Activated CD8-positive, alpha-beta T cell treated with anti-CD3 and anti-CD28 coated beads, Interleukin-2, amount 10 ng/mL, durations not matched to agents 7 days and 5 days (primary cell): Measurements from ENCODE around the gene MYOF. TPM values are rescaled to one million over a fixed set of nuclear protein-coding genes. Genes with fewer than 3 reads are reported as not detected.
A peak's percentile ranks its signal among the peaks of the same experiment; 100 is the strongest.

Experiments used
- ATAC-seq: fragments of 150-1000 bp; cut with Tn5 transposase; one replicate; pipeline ENCODE4 v1.10.0; 2021; ENCODE audit warnings: moderate library complexity
- CTCF ChIA-PET: fragments of 350-600 bp; sonication (Branson Sonifier 250); formaldehyde crosslinking; loops from one replicate; lab custom pipeline; 2021; ENCODE audit warnings: antibody characterized with exemption; lab: Charles Lee
- POLR2A ChIA-PET: fragments of 350-600 bp; sonication (Branson Sonifier 250); formaldehyde crosslinking; loops from one replicate; lab custom pipeline; 2021; ENCODE audit warnings: antibody characterized with exemption; lab: Charles Lee
- DNase-seq: peaks from one replicate; pipeline ENCODE4 v3.0.0-alpha.2; 2020
- H3K27ac Mint-ChIP-seq: one replicate; pipeline ENCODE4 v1.8.0; 2021; ENCODE audit warnings: mild to moderate bottlenecking, mixed read lengths
- H3K27me3 Mint-ChIP-seq: one replicate; pipeline ENCODE4 v1.8.0; 2021; ENCODE audit warnings: low read depth, mixed read lengths
- H3K36me3 Mint-ChIP-seq: one replicate; pipeline ENCODE4 v1.8.0; 2021; ENCODE audit warnings: low read depth, mixed read lengths
- H3K4me1 Mint-ChIP-seq: one replicate; pipeline ENCODE4 v1.8.0; 2021; ENCODE audit warnings: low read depth, mixed read lengths
- H3K4me3 Mint-ChIP-seq: one replicate; pipeline ENCODE4 v1.8.0; 2021; ENCODE audit warnings: mild to moderate bottlenecking, mixed read lengths
- H3K9me3 Mint-ChIP-seq: one replicate; pipeline ENCODE4 v1.8.0; 2022; ENCODE audit warnings: mixed read lengths; ENCODE audit not compliant: insufficient read depth
- total RNA-seq, 2 experiments: library from RNA; stranded (reverse); gene quantifications; one replicate each; pipeline ENCODE4 v1.2.3, GENCODE V29; 2021

Gene MYOF, protein sequence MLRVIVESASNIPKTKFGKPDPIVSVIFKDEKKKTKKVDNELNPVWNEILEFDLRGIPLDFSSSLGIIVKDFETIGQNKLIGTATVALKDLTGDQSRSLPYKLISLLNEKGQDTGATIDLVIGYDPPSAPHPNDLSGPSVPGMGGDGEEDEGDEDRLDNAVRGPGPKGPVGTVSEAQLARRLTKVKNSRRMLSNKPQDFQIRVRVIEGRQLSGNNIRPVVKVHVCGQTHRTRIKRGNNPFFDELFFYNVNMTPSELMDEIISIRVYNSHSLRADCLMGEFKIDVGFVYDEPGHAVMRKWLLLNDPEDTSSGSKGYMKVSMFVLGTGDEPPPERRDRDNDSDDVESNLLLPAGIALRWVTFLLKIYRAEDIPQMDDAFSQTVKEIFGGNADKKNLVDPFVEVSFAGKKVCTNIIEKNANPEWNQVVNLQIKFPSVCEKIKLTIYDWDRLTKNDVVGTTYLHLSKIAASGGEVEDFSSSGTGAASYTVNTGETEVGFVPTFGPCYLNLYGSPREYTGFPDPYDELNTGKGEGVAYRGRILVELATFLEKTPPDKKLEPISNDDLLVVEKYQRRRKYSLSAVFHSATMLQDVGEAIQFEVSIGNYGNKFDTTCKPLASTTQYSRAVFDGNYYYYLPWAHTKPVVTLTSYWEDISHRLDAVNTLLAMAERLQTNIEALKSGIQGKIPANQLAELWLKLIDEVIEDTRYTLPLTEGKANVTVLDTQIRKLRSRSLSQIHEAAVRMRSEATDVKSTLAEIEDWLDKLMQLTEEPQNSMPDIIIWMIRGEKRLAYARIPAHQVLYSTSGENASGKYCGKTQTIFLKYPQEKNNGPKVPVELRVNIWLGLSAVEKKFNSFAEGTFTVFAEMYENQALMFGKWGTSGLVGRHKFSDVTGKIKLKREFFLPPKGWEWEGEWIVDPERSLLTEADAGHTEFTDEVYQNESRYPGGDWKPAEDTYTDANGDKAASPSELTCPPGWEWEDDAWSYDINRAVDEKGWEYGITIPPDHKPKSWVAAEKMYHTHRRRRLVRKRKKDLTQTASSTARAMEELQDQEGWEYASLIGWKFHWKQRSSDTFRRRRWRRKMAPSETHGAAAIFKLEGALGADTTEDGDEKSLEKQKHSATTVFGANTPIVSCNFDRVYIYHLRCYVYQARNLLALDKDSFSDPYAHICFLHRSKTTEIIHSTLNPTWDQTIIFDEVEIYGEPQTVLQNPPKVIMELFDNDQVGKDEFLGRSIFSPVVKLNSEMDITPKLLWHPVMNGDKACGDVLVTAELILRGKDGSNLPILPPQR (N-terminal part only)
- under 1 TPM; 0.37 to 0.39 TPM for total RNA-seq

DNA sequence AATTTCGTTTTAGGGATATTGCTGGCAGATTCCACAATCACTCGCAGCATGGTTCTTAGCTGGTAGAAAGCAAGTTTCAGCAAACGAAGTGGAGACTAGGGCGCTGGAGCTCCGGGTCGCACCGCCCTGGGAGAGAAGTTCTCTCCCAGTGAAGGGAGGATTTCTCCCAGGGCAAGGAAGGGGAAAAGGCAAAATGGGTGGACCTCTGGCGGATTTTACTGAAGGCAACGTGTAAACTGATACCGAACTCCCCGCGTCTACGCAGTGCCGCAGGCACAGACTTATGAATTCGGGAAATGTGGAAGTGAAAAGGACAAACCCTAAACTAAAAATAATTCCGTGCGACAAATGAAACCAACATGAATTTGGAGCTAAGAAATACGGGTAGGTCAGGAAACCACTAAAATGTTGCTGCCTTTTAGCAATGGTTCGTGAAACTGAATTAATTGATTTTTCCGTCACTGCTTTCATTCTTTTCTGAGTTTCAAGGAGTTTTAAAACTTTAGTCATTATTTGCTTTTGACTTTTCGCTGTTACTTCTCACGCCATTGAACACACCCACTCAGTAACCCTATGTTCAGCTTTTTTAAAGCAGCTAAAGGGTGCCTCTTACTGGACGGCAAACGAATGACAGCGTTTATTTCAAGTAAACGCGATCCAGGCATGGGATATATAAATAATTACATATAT lies at the start of gene MYOF:
Gene MYOF, minus strand, starts transcription at position 190 of the 690 bp plus-strand sequence. Its CDS starts 140 bp downstream, at position 50.
- CTCF ChIA-PET, result interaction anchor here (0.6 to 10.2 kb wide), 36 partner anchors 9 to 1062 kb away, joined by 3 to 521 read pairs (median 8); partner anchors contain the start of gene CEP55
- H3K27ac Mint-ChIP-seq, result peak within 1 kb of the TSS; percentile 30
- H3K36me3 Mint-ChIP-seq, result no peaks in the 10 kb centered on the region
- peak; percentile 69 for DNase-seq
- H3K4me3 Mint-ChIP-seq, result peak within 1 kb of the TSS; percentile 82
- ATAC-seq, result peak; percentile 87
- H3K27me3 Mint-ChIP-seq, result peaks cover 21% of the 10 kb centered on the region
- POLR2A ChIA-PET, result interaction anchor here (0.7 to 1.2 kb wide), 4 partner anchors 14 to 108 kb away, joined by 3 to 5 read pairs (median 3); partner anchors contain the start of gene CEP55
- H3K4me1 Mint-ChIP-seq, result peaks cover 11% of the 10 kb centered on the region
- no peaks in the 10 kb centered on the region for H3K9me3 Mint-ChIP-seq

DNA sequence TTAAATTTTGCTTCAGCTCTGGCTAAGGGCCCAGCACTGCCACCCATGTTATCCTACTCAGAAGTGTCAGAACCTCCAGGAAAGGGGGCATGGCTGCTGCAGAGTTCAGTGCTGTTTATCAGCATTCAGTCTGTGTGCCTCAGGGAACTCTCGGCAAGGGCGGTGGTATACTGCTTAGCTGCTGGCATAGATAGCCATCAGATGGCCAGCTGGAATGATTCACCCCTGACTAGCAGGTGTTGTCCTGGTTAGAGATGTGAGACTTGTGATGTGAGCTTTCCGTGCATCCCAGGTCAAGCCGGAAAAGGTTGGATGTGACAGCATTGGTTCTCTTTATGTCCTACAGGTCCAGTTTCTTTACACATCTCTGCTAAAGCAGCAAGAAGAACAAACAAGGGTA lies 36.4 kb upstream of the MYOF start:
- no peak for DNase-seq
- POLR2A ChIA-PET, result no interaction called here
- no peak overlapping the region for H3K27ac Mint-ChIP-seq

DNA sequence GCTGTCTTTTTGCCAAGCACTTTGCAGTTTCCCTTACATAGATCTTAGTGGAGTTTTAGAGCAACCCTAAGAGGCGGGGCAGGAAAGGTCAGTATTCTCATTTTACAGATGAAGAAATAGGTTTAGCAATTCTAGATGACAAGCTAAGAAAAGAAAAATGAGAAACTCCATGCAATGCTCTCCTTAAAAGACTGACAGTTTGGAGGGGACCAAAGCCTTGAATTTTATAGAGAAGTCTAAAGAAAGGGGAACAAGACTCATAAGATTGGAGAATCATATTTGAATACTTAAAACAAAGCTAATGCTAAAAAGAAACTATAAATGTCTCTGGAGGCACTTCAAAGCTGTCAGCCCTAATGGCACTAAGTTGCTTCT lies 33.9 kb upstream of the MYOF start:
- no peaks in the 10 kb centered on the region for H3K9me3 Mint-ChIP-seq

More for the DNA sequence above, 36.4 kb upstream of the MYOF start:
- Mint-ChIP-seq H3K9me3 (no peaks in the 10 kb centered on the region), H3K4me1 (no peaks in the 10 kb centered on the region), H3K27me3 (no peaks in the 10 kb centered on the region), H3K4me3 (no peak overlapping the region), H3K36me3 (peaks cover 83% of the 10 kb centered on the region)
- CTCF ChIA-PET, result interaction anchor here (1.1 kb wide), 1 partner anchor 51 kb away, joined by 3 read pairs; no protein-coding TSS in a partner anchor
- ATAC-seq, result no peak

DNA sequence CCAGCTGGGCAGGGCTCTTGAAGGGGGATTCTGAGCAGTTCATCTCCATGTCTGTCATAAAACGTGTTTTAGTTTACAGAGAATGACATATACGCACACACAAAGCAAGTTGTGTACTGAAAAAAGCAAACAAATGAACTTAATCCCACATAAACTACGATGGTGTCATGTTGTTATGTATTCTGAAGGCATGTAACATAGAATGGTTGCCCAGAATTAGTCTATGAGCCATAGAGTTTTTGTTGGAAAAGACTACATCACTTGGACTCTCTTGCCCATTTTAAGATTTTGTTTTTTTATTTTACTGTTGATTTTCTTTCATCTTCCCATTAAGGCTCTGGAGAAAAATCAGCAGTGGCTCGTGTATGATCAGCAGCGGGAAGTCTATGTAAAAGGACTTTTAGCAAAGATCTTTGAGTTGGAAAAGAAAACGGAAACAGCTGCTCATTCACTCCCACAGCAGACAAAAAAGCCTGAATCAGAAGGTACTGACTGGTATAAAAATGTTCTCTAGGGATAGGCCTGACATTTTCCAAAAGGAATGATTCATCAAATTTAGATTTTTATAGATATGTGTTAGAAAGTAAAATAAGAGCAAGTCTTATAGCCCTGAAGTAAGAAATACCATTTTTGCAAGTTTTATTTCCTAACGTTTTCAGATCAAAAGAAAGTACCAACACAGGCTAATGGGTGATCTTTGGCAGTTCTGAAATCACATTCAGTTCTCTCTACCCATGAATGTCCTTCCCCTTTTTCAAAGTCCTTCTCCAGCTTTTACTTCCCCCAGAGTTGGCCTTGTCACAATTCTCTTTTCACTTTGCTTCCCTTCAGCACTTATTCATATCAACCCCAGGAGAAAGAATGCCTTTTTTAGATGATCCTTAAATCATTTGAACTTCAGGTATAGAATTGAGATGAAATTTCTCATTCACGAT lies 33.2 kb upstream of the MYOF start:
- no peak for DNase-seq
- no peaks in the 10 kb centered on the region for H3K4me1 Mint-ChIP-seq
- POLR2A ChIA-PET, result no interaction called here
- no peak for ATAC-seq
- no peak overlapping the region for H3K27ac Mint-ChIP-seq
- H3K36me3 Mint-ChIP-seq, result peaks cover 71% of the 10 kb centered on the region
- no peaks in the 10 kb centered on the region for H3K27me3 Mint-ChIP-seq
- H3K4me3 Mint-ChIP-seq, result no peak overlapping the region
- CTCF ChIA-PET, result interaction anchor here (15.8 kb wide), 1 partner anchor 137 kb away, joined by 183 read pairs; no protein-coding TSS in a partner anchor
- no peaks in the 10 kb centered on the region for H3K9me3 Mint-ChIP-seq

More for the DNA sequence above, 33.9 kb upstream of the MYOF start:
- no peaks in the 10 kb centered on the region for H3K4me1 Mint-ChIP-seq
- POLR2A ChIA-PET, result no interaction called here
- peaks cover 72% of the 10 kb centered on the region for H3K36me3 Mint-ChIP-seq
- DNase-seq (no peak), ATAC-seq (no peak)
- H3K4me3 Mint-ChIP-seq, result no peak overlapping the region
- no peak overlapping the region for H3K27ac Mint-ChIP-seq
- no peaks in the 10 kb centered on the region for H3K27me3 Mint-ChIP-seq
- CTCF ChIA-PET, result interaction anchor here (15.8 kb wide), 1 partner anchor 138 kb away, joined by 183 read pairs; no protein-coding TSS in a partner anchor

DNA sequence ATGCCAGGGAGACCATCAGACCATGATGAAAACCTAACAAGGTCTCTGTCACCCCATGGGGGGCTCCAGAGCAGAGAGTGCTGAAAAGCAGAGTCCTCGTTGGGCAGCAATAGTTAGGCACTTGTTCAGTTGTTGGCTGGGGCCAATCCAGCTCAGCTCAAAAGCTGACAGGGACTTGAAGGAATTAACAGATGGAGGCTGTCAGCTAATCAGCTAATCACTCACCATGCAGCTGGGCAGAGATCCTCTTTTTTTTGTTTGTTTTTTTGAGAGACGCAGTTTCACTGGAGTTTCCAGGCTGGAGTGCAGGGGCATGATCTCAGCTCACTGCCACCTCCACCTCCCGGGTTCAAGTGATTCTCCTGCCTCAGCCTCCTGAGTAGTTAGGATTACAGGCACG lies 32.4 kb upstream of the MYOF start:
- Mint-ChIP-seq H3K9me3 (no peaks in the 10 kb centered on the region), H3K27ac (no peak overlapping the region), H3K27me3 (no peaks in the 10 kb centered on the region), H3K36me3 (peaks cover 69% of the 10 kb centered on the region), H3K4me3 (no peak overlapping the region), H3K4me1 (no peaks in the 10 kb centered on the region)
- ATAC-seq, result no peak
- DNase-seq, result no peak
- CTCF ChIA-PET, result interaction anchor here (1.2 to 15.8 kb wide), 3 partner anchors 32 to 157 kb away, joined by 3 to 183 read pairs (median 49); partner anchors contain the start of gene MYOF
- POLR2A ChIA-PET, result no interaction called here

DNA sequence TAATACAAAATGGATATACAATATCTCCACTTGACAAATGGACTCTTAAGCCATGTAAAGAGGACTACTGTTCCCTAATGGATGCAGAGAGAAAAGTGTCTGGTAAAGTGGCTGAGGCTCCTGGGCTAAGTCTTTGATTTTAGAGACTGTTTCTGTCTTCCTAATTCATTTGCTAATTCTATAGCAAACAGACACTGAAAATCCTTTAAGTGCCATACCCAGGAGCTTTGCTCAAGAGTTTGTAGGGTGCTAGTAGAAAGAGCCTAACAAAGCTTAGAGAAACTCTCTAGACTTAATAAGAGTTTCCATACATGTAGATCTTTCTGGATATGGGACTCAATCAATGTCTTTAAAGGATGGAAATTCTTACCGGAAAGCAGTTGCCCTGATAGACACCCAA lies 31.0 kb upstream of the MYOF start:
- ChIA-PET CTCF (interaction anchor here (1.0 to 15.8 kb wide), 4 partner anchors 31 to 170 kb away, joined by 3 to 183 read pairs (median 27); partner anchors contain the start of gene MYOF), POLR2A (interaction anchor here (1.2 kb wide), 1 partner anchor 135 kb away, joined by 4 read pairs; no protein-coding TSS in a partner anchor)
- DNase-seq, result no peak
- Mint-ChIP-seq H3K4me3 (no peak overlapping the region), H3K4me1 (no peaks in the 10 kb centered on the region), H3K27me3 (no peaks in the 10 kb centered on the region), H3K27ac (no peak overlapping the region), H3K36me3 (peaks cover 64% of the 10 kb centered on the region), H3K9me3 (no peaks in the 10 kb centered on the region)
- no peak for ATAC-seq

DNA sequence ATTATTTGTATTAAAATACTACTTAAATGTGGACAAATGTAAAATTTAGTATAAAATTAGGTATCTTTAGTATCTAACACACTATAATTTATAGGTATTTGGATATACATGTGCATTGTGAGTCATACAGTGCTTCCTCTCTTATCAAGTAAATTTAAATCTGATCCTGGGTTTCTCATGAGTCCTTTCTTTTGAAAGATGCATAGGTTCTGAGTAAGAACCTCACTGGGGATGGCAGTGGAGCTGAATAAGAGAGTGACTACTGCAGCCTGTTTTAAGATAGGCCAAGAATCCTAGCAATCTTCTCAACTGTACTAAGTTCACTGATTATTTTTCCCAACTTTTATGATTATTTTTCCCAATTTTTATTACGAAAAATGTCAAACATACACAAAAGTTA lies 30.4 kb upstream of the MYOF start:
- no peak for DNase-seq
- no peak for ATAC-seq
- ChIA-PET CTCF (interaction anchor here (1.0 to 15.8 kb wide), 6 partner anchors 10 to 171 kb away, joined by 3 to 183 read pairs (median 9); partner anchors contain the start of gene MYOF), POLR2A (no interaction called here)
- Mint-ChIP-seq H3K4me1 (no peaks in the 10 kb centered on the region), H3K27me3 (no peaks in the 10 kb centered on the region), H3K4me3 (no peak overlapping the region), H3K27ac (no peak overlapping the region), H3K9me3 (no peaks in the 10 kb centered on the region), H3K36me3 (peaks cover 65% of the 10 kb centered on the region)

DNA sequence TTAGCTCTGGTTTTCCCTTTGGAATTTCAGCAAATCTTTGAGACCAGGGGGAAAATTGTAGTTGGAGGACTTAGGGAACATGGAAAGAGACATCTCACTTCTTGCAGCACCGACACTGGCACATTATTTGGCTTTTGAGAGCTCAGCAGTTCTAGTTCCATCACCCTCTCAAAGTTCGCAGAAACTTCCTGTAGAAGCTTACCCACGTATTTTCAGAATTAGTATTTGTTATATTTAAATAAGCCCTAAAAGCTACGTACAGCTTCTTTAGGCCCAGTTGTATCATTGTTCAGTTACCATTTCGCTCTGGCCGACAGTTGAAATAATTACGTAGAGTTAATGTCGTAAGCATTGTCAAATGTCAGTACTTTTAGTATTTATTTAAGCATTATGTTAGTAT lies 27.7 kb upstream of the MYOF start:
- H3K4me3 Mint-ChIP-seq, result no peak overlapping the region
- POLR2A ChIA-PET, result no interaction called here
- no peak overlapping the region for H3K27ac Mint-ChIP-seq

DNA sequence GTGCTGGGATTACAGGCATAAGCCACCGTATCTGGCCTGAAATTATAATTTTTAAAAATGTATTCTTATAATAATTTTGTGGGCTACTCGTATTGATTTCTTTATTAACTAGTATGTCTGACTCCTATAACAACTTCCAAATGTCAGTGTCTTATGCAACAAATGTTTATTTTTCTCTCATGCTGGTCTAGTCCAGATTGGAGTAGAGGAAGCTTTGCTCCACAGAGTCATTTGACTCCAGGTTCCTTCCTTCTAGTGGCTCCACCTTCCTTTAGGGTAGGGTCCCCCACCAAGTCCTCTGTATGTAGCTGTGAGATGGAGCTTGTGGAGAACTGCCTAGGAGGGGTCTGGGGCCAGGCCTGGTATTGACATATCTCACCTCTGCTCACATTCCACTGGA lies 22.9 kb upstream of the MYOF start:
- no peak for ATAC-seq
- H3K27ac Mint-ChIP-seq, result no peak overlapping the region
- H3K4me1 Mint-ChIP-seq, result peaks cover 20% of the 10 kb centered on the region
- CTCF ChIA-PET, result interaction anchor here (1.3 to 15.8 kb wide), 3 partner anchors 9 to 127 kb away, joined by 3 to 183 read pairs (median 26); partner anchors contain the start of genes CEP55 and MYOF
- DNase-seq, result no peak
- peaks cover 64% of the 10 kb centered on the region for H3K36me3 Mint-ChIP-seq
- H3K4me3 Mint-ChIP-seq, result no peak overlapping the region
- POLR2A ChIA-PET, result no interaction called here
- no peaks in the 10 kb centered on the region for H3K9me3 Mint-ChIP-seq
- no peaks in the 10 kb centered on the region for H3K27me3 Mint-ChIP-seq

More for the DNA sequence above, 27.7 kb upstream of the MYOF start:
- CTCF ChIA-PET, result interaction anchor here (1.2 to 15.8 kb wide), 4 partner anchors 22 to 152 kb away, joined by 4 to 183 read pairs (median 28); partner anchors contain the start of gene MYOF
- DNase-seq (no peak), ATAC-seq (no peak)
- H3K27me3 Mint-ChIP-seq, result no peaks in the 10 kb centered on the region
- peaks cover 55% of the 10 kb centered on the region for H3K36me3 Mint-ChIP-seq
- no peaks in the 10 kb centered on the region for H3K9me3 Mint-ChIP-seq
- H3K4me1 Mint-ChIP-seq, result no peaks in the 10 kb centered on the region
